Peyer's patch (tissue), 4 donors: Measurements from ENCODE around the gene PSMB1.

Experiments
- CTCF ChIP-seq, 6 experiments: fragments of 450-650 bp in 4 of 6; fragments of 200-600 bp in 2 of 6; sonication (generic) in 1 of 6; IDR thresholded peaks; one replicate each; pipeline ENCODE4 v1.5.1; 2017 to 2019; ENCODE audit warnings: antibody characterized with exemption in 6 of 6, mild to moderate bottlenecking in 3 of 6, moderate library complexity in 1 of 6
- POLR2A ChIP-seq, 2 donors: fragments of 450-650 bp; IDR thresholded peaks; one replicate each; pipeline ENCODE4 v1.5.1; 2017; ENCODE audit warnings: antibody characterized with exemption in 2 of 2, mild to moderate bottlenecking in 2 of 2, moderate library complexity in 2 of 2

GRCh38 chr6:170542031-170542719 is 10.9 kb downstream of the PSMB1 start:
- TF ChIP-seq CTCF (IDR thresholded peaks at IDR 0.05) (no peak), POLR2A (IDR thresholded peaks at IDR 0.05) (no peak)
